Left ventricle myocardium inferior (tissue), 1 donor: ENCODE results near the gene NME2. TPM values are rescaled to one million over a fixed set of nuclear protein-coding genes. Genes with fewer than 3 reads are reported as not detected.

Source experiments
- DNase-seq: peaks from one replicate; pipeline ENCODE4 v3.0.0-alpha.2; 2020
- H3K27ac ChIP-seq: fragments of 200-600 bp; replicated peaks from 2 replicates; pipeline ENCODE4 v1.8.0; 2021
- H3K27me3 ChIP-seq: fragments of 200-600 bp; 2 replicates; pipeline ENCODE4 v1.8.0; 2021; ENCODE audit warnings: low read depth
- H3K36me3 ChIP-seq: fragments of 200-600 bp; 2 replicates; pipeline ENCODE4 v1.8.0; 2021
- H3K4me1 ChIP-seq: fragments of 200-600 bp; 2 replicates; pipeline ENCODE4 v1.8.0; 2021
- H3K4me3 ChIP-seq: fragments of 200-600 bp; 2 replicates; pipeline ENCODE4 v1.8.0; 2021; ENCODE audit warnings: mild to moderate bottlenecking, moderate library complexity
- H3K9me3 ChIP-seq: fragments of 200-600 bp; replicated peaks from 2 replicates; pipeline ENCODE4 v1.8.0; 2021
- intact Hi-C: fragments of 100-400 bp; cut with micrococcal nuclease; formaldehyde crosslinking; loops from one replicate; pipeline ENCODE4 v1.11.0; 2022
- total RNA-seq: library from RNA; stranded (reverse); fragmentation: NEBNext Ultra II Directional; extraction: Animal tissue kit (Norgen Biotek cat#: 25700); gene quantifications from one replicate; pipeline ENCODE4 v1.2.1, GENCODE V29; 2021
- TF ChIP-seq, protein P1 (sequence below): fragments of 200-600 bp; IDR thresholded peaks from 2 replicates; pipeline ENCODE4 v1.8.0; 2021; ENCODE audit warnings: antibody characterized with exemption, mild to moderate bottlenecking, borderline replicate concordance
- donor health status: DM: no; HTN: yes; CAD: no; lungs with severe emphysema.

Gene NME2
- total RNA-seq, 1 donor from 2014 or later, result 220 TPM

DNA sequence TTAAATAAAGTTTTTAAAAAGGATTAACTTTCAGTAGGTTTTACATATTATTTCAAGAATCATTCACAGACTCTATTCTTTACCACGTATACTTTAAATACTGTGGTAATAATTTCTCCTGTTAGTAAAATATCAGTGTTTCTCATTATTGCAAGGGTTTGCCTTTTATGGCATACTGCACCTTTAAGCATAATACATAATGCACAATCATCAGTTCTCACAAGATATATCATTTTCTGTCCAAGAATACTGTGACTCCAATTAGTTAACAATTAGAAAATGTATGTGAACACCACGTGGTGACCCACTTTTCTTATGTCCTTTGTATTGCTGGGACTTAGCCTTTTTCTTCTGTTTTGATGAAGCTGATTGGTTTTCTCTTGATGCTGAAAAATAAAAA, 25.7 kb downstream of the NME2 start:
- no peaks in the 10 kb centered on the region for H3K27me3 ChIP-seq
- intact Hi-C loops, result no loop called here
- no peak overlapping the region for H3K4me3 ChIP-seq
- no peak for DNase-seq
- no peaks in the 10 kb centered on the region for H3K9me3 ChIP-seq
- no peaks in the 10 kb centered on the region for H3K4me1 ChIP-seq
- H3K27ac ChIP-seq, result no peak overlapping the region
- H3K36me3 ChIP-seq, result peaks cover 90% of the 10 kb centered on the region
- TF ChIP-seq, protein P1, sequence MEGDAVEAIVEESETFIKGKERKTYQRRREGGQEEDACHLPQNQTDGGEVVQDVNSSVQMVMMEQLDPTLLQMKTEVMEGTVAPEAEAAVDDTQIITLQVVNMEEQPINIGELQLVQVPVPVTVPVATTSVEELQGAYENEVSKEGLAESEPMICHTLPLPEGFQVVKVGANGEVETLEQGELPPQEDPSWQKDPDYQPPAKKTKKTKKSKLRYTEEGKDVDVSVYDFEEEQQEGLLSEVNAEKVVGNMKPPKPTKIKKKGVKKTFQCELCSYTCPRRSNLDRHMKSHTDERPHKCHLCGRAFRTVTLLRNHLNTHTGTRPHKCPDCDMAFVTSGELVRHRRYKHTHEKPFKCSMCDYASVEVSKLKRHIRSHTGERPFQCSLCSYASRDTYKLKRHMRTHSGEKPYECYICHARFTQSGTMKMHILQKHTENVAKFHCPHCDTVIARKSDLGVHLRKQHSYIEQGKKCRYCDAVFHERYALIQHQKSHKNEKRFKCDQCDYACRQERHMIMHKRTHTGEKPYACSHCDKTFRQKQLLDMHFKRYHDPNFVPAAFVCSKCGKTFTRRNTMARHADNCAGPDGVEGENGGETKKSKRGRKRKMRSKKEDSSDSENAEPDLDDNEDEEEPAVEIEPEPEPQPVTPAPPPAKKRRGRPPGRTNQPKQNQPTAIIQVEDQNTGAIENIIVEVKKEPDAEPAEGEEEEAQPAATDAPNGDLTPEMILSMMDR, result no peak

DNA sequence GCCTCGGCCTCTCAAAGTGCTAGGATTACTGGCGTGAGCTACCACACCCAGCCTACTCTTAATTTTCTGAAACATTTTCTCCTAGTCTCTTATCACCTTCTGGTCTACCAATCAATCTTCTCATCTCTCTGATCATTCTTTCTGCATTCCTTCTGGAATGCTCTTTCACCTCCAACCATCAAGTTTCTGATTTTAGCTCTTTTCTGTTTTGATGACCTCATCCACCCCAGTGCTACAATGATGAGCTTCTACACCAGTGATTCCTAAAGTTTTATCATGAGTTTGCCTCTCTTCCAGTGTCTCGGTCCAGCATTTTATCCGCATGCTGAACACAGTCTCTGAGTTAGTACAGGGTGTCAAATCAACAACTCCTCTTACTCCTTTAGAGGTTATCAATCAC, 31.5 kb downstream of the NME2 start:
- H3K4me1 ChIP-seq, result no peaks in the 10 kb centered on the region
- H3K27ac ChIP-seq, result no peak overlapping the region
- intact Hi-C loops, result no loop called here
- TF ChIP-seq, protein P1, result no peak
- H3K36me3 ChIP-seq, result peaks cover 92% of the 10 kb centered on the region
- no peak overlapping the region for H3K4me3 ChIP-seq
- H3K9me3 ChIP-seq, result no peaks in the 10 kb centered on the region
- no peaks in the 10 kb centered on the region for H3K27me3 ChIP-seq
- DNase-seq, result no peak

DNA sequence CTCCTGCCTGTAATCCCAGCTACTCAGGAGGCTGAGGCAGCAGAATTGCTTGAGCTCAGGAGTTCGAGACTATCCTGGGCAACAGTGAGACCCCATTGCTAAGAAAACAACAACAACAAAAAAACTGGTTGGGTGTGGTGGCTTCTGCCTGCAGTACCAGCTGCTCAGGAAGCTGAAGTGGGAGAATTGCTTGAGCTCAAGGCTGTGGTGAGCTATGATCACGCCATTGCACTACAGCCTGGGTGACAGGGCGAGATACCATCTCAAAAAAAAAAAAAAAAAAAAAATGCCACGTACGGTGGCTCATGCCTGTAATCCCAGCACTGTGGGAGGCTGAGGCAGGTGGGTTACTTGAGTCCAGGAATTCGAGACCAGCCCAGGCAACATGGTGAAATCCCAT, 34.1 kb downstream of the NME2 start:
- Histone ChIP-seq H3K4me3 (no peak overlapping the region), H3K27me3 (no peaks in the 10 kb centered on the region), H3K27ac (no peak overlapping the region), H3K9me3 (no peaks in the 10 kb centered on the region), H3K36me3 (peaks cover 91% of the 10 kb centered on the region), H3K4me1 (no peaks in the 10 kb centered on the region)
- intact Hi-C loops, result no loop called here
- DNase-seq, result no peak
- TF ChIP-seq, protein P1, result no peak

DNA sequence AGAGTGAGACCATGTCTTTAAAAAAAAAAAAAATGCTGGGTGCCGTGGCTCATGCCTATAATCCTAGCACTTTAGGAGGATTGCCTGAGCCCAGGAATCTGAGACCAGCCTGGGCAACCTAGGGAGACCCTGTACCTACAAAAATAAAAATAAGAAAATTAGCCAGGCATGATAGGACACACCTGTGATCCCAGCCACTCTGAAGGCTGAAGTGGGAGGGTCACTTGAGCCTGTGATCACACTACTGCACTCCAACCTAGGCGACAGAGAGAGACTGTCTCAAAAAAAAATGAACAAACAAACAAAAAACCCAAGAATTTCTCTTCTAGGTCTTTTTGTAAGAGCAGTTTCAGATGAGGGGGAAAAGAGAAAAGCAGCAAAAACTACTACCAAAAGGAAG, 34.6 kb downstream of the NME2 start:
- Histone ChIP-seq H3K9me3 (no peaks in the 10 kb centered on the region), H3K36me3 (peaks cover 91% of the 10 kb centered on the region), H3K4me1 (no peaks in the 10 kb centered on the region), H3K27ac (no peak overlapping the region), H3K4me3 (no peak overlapping the region), H3K27me3 (no peaks in the 10 kb centered on the region)
- intact Hi-C loops, result no loop called here
- TF ChIP-seq, protein P1, result no peak
- no peak for DNase-seq

DNA sequence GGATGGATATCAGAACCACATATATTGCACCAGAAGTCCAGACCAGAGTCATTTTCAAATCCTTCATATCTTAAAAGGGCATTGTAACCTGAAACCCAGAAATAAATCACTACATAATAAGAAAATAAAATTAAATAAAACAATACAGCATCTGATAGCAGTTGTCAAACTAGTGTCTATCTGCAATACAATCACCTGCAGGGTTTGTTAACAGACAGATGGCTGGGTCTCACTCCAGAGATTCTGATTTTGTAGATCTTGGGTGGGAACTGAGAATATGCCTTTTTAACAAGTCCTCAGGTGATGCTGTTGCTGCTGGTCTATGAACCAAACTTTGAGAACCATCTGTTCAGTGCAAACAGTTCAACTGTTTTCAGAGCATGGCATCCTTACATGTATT, 37.6 kb downstream of the NME2 start:
- TF ChIP-seq, protein P1, result no peak
- H3K36me3 ChIP-seq, result peaks cover 98% of the 10 kb centered on the region
- DNase-seq, result no peak
- no peaks in the 10 kb centered on the region for H3K9me3 ChIP-seq
- no peak overlapping the region for H3K27ac ChIP-seq
- H3K4me3 ChIP-seq, result no peak overlapping the region
- intact Hi-C loops, result no loop called here
- no peaks in the 10 kb centered on the region for H3K27me3 ChIP-seq
- no peaks in the 10 kb centered on the region for H3K4me1 ChIP-seq

GRCh38 chr17:51214920-51215319, 48.7 kb downstream of the NME2 start:
- TF ChIP-seq, protein P1, result no peak
- H3K36me3 ChIP-seq, result peaks cover 84% of the 10 kb centered on the region
- intact Hi-C loops, result no loop called here

More at GRCh38 chr17:51214920-51215319, 48.7 kb downstream of the NME2 start:
- Histone ChIP-seq H3K4me1 (peaks cover 4% of the 10 kb centered on the region), H3K27ac (no peak overlapping the region), H3K27me3 (no peaks in the 10 kb centered on the region), H3K4me3 (no peak overlapping the region), H3K9me3 (no peaks in the 10 kb centered on the region)
- DNase-seq, result no peak
